NCI-H524 treated with DMSO at 0.1 percent for 48 hours (cell line): ENCODE results near the gene COLQ.
"Not testable (repeated sequence)": the region's sequence is repeated elsewhere in the genome, so short reads cannot be mapped to it uniquely, and the experiment has no call there.

Experiments
- DNase-seq: peaks from one replicate; lab custom pipeline; 2025; lab: John Stamatoyannopoulos, UW

Gene COLQ

DNA sequence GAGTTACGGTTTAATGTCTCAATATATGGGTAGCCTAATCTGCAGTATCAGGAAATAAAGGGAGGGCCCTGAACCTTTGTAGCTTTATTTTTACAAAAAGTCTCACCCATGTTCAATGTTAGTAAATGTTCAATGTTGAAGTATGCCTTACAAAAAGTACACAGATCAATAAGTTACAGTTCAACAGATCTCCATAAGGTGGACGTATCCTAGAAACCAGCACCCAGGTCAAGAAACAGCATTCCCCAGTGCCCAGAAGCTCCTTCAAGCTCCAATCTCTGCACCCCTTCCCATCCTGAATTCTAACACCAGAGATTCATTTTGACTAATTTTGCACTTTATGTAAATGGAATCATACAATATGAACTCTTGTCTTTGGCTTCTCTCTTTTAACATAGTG is 31.3 kb downstream of the COLQ start:
- DNase-seq: no peak

DNA sequence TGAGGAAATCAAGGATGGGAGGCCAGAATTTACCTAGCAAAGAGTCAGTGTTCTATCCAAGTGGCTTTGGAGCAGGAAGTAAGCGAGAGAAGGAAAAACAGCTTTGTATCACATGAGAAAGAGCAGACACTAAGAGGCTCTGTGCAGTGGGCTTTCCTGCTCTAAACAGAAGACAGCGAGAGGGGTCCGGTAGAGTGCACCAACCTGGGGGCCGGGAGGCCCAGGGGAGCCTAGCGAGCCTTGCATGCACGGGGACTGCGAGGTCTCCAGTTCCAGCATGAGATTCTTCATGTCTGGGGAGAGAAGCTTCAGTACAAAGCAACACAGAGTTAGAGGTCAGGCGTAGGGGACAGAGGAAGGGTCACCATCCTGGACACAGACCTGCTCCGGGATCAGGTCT is 33.5 kb downstream of the COLQ start:
- DNase-seq: no peak

- no peak for DNase-seq
Measured at GRCh38 chr3:15486979-15487378, 34.5 kb downstream of the COLQ start.

DNA sequence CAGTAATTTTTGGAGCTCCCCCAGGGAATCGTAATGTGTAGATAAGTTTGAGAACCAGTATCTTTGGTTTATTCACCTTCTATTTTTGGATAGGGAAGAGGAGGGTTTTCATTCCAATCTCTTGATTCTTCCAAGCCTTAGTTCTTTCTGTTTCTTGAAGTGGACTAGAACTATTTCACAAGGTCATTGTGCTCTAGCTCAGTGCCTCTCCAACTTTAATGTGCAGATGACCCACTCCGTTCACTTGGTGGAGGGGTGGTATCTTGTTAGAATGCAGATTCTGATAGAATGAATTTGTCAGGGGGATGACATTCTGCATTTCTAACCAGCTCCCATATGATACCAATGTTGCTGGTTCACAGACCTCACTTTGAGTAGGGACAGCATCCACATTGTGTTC is 35.5 kb downstream of the COLQ start:
- DNase-seq: no peak

DNA sequence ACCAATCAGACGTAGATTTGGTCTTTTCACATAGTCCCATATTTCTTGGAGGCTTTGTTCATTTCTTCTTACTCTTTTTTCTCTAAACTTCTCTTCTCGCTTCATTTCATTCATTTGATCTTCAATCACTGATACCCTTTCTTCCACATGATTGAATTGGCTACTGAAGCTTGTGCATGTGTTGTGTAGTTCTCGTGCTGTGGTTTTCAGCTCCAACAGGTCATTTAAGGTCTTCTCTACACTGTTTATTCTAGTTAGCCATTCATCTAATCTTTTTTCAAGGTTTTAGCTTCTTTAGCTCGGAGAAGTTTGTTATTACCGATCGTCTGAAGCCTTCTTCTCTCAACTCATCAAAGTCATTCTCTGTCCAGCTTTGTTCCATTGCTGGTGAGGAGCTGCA is 37.0 kb downstream of the COLQ start:
- not testable (repeated sequence) for DNase-seq

GRCh38 chr3:15479400-15480224 is 41.9 kb downstream of the COLQ start:
- no peak for DNase-seq

DNA sequence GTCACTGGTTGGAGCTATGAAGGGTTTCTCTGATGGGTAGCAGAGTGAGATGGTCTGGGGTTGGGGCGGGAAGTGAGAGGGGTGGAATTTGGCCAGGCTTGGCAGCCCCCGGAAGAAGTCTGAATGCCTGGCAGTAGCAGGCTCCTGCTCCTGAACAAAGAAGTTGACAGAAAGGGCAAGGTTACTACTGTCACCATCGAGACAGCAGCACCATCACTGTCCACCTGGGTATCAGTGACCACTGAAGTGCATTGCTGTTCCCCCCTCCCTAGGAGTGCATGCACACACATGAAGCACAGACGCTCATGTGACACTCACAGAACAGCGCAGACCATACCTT is 42.9 kb downstream of the COLQ start:
- DNase-seq: no peak

- no peak for DNase-seq
Measured at GRCh38 chr3:15477951-15478639, 43.4 kb downstream of the COLQ start.

DNA sequence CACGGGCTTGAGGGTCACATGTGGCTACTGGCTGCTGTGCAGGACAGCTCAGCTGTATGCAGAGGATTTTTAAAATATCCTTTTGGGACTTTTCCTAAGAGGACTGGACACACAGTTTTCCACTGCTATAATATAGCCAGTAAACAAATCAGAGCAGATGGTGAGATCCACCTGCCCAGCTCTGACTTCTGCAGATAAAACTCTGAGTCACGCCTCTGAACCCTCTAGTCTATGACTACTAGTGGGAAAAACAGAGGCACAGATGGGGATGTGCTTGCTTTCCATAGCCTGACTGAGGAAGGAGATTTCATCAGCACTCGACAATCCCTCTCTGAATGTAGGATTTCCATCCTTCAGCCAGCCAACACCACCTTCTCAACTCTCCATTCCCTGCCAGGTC is 45.1 kb downstream of the COLQ start:
- DNase-seq: peak; percentile 61

- DNase-seq: no peak
Measured at GRCh38 chr3:15475161-15475560, 46.3 kb downstream of the COLQ start.

DNA sequence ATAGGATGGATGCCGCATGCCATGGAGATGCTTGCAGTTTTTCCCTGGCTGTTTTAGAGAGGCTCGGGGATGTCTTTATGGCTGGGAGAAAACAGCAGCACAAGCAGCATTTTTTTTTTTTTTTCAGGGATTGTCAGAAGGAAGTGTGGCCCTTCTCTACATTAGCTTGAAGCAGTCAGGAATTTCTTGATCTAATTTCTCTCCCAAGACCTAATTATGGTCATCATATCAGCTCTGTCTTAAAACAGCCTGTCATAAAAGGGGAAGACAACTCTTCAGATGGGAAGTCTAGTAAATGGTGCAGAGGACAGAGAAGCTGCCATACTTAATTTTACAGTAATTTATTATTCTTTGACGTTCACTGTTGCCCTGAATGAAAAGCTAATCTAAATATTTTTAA is 49.6 kb downstream of the COLQ start:
- no peak for DNase-seq

DNA sequence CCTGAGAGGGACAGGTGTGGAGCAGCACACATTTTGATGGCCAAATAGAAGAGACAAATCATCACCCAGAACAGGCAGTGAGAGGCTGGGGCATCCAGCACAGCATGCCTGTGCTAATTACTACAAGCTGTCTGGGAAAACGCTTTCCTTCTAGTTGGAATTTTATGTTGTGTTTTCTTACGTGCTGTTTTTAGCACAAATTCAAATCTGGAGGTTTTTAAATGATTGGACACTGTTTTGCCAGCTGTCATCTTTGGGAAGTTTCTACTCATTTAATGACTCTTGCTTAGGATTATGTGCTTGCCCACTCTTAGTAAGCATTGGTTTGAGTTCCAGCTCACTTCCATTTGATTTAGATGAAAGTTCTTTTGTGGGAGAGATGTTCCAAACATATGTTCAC is 50.7 kb downstream of the COLQ start:
- DNase-seq: no peak

DNA sequence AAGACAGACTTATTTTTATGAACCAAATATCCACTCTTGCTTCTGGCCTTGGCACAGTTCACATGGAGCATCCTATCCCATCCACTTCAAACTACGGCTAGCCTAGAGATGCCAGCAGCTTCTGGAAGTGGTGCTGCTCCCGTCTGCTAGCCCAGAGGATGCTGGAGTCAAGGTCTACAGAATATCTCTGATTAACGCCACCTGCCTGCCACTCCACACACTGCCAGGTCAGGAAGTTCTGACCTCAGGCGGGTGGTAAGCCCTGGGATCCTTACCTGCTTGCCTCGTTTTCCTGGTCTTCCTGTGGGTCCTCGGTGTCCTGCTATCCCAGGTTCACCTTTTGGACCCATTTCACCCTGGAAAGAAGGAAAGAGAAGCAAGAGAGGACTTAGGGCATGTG is 51.2 kb downstream of the COLQ start:
- no peak for DNase-seq

DNA sequence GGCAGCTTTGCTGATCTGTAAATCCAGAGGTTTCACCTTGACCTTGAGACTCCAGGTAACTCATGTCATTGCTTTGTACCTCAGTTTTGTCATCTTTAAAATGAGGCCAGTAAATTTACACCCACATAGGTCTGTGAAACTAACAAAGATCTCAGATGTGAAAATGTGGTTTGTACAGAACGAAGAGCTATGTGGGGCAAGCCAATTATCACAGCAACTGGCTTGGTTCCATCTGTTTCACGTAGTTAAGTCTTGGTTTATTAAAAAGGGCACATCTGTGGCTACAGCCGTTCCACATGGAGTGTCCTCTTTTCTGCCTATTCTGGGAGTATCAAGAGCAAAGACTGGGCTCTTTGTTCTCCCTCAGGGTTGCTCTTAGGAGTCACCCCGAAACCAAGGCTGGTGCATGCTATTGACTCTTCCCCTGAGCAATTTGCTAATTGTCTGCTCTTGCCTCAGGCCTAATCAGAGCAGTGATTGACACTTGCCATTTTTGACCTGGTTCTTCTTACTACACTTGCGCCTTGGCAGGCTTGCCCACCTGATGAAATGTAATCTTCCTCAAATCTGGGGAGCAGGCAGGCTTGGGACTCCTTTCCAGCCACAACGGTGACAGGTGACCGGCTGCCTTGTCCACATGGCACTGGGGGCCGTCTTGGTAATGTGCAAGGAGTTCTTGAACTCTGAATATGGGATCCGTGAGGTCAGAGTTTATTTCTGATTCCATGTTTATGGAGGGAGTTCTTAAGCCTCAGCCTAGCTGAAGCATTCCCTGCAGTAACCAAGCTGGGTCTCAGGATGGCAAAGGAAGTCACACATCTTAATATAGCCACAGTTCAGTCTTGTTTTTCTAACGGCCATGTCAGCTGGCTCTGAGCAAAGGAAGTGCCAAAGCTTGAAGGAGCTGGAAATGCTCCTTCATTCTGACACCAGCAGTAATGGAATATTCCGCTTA is 54.0 kb downstream of the COLQ start:
- DNase-seq: peak; percentile 54

- DNase-seq: no peak
Measured at GRCh38 chr3:15465876-15466585, 55.5 kb downstream of the COLQ start.

- no peak for DNase-seq
Measured at GRCh38 chr3:15462451-15462850, 59.1 kb downstream of the COLQ start.

GRCh38 chr3:15460891-15461531 is 60.5 kb downstream of the COLQ start:
- DNase-seq: peak; percentile 78

GRCh38 chr3:15458212-15458780 is 63.2 kb downstream of the COLQ start:
- no peak for DNase-seq

- not testable (repeated sequence) for DNase-seq
Measured at GRCh38 chr3:15456915-15457314, 64.6 kb downstream of the COLQ start.

DNA sequence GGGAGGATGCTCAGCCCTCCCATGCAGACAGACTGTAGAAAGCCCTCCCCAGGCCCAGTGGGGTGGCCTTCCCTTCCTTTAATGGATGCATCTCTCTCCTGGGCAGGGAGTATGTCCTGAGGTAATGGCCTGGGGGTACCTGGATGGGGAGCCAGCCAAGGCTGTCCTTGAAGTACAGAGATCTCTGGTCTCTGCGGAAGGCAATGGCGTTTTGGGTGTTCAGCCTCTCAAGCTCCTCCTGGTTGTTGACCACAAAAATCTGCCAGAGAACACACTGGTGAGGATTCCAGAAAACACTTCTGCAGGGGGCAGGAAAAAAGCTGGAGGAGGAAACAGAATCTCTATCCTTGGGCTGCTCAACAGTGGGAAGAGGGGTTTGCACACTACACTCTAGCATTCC is 65.2 kb downstream of the COLQ start:
- no peak for DNase-seq

DNA sequence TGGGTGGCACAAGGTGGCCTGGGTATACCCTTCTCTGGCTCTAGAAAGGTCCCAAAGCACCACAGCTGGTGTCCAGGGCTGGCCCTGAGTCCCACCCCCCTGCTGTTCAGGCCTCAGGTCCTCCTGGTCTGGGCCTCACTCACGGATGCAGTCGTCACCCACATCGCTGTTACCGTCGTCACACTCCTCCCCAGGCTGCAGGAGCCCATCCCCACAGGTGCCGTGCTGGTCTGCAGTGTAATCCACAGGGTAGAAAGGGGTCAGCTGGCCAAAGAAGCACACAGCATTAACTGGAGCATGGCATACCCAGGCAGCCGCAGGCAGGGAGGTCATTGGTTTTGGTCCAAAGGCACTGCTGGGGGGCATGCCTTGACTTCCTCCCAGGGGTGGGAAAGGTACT is 65.8 kb downstream of the COLQ start:
- no peak for DNase-seq
